ENCODE results near the gene RNPEP.

The RNPEP gene

GRCh38 chr1:201946224-201946908 is 36.1 kb upstream of the RNPEP start, which contains the start of gene LMOD1:
TSS of gene LMOD1 (minus strand) at chr1:201946548. CDS start at chr1:201946340, 208 bp downstream.
- POLR2A ChIA-PET = no interaction called here
- TF ChIP-seq CTCF (IDR thresholded peaks at IDR 0.05; ENCODE audit: control extremely low read depth, extremely low read depth, low read depth, missing control alignments) = no peak
- DNase-seq (ENCODE audit: extremely low spot score) = no peak
- CTCF ChIA-PET = interaction anchor here (1.8 to 3.3 kb wide), 4 partner anchors 27 to 189 kb away, joined by 5 to 14 read pairs (median 6); no protein-coding TSS in a partner anchor

- ChIA-PET POLR2A (no interaction called here), CTCF (no interaction called here)
- no peak for TF ChIP-seq CTCF (IDR thresholded peaks at IDR 0.05; ENCODE audit: control extremely low read depth, extremely low read depth, low read depth, missing control alignments)
- DNase-seq (ENCODE audit: extremely low spot score) = no peak
Measured at GRCh38 chr1:201947697-201948008, 34.8 kb upstream of the RNPEP start.

GRCh38 chr1:201949491-201949890 is 33.0 kb upstream of the RNPEP start:
- CTCF ChIA-PET = interaction anchor here (0.8 to 3.6 kb wide), 4 partner anchors 11 to 54 kb away, joined by 3 to 17 read pairs (median 4); no protein-coding TSS in a partner anchor
- TF ChIP-seq CTCF (IDR thresholded peaks at IDR 0.05; ENCODE audit: control extremely low read depth, extremely low read depth, low read depth, missing control alignments) = no peak
- DNase-seq (ENCODE audit: extremely low spot score) = no peak
- POLR2A ChIA-PET = no interaction called here

GRCh38 chr1:201954263-201955008 is 28.0 kb upstream of the RNPEP start:
- TF ChIP-seq CTCF (IDR thresholded peaks at IDR 0.05; ENCODE audit: control extremely low read depth, extremely low read depth, low read depth, missing control alignments) = no peak
- ChIA-PET CTCF (interaction anchor here (1.0 to 3.3 kb wide), 9 partner anchors 46 to 442 kb away, joined by 3 to 20 read pairs (median 3); partner anchors contain the start of gene IPO9), POLR2A (interaction anchor here (0.7 kb wide), 1 partner anchor 28 kb away, joined by 3 read pairs; the partner anchor contains the start of gene RNPEP)
- DNase-seq (ENCODE audit: extremely low spot score) = no peak

GRCh38 chr1:201955009-201955728 is 27.3 kb upstream of the RNPEP start, which contains the start of gene TIMM17A:
TSS of gene TIMM17A (plus strand) at chr1:201955503. CDS start at chr1:201955527, 24 bp downstream.
- CTCF ChIA-PET = interaction anchor here (1.0 to 3.3 kb wide), 4 partner anchors 45 to 245 kb away, joined by 3 to 20 read pairs (median 4); no protein-coding TSS in a partner anchor
- no peak for TF ChIP-seq CTCF (IDR thresholded peaks at IDR 0.05; ENCODE audit: control extremely low read depth, extremely low read depth, low read depth, missing control alignments)
- peak; percentile 97 for DNase-seq (ENCODE audit: extremely low spot score)
- POLR2A ChIA-PET = no interaction called here

GRCh38 chr1:201955729-201956143 is 26.7 kb upstream of the RNPEP start:
- CTCF ChIA-PET = interaction anchor here (1.1 to 3.3 kb wide), 2 partner anchors 44 to 60 kb away, joined by 6 to 20 read pairs; no protein-coding TSS in a partner anchor
- POLR2A ChIA-PET = no interaction called here
- no peak for TF ChIP-seq CTCF (IDR thresholded peaks at IDR 0.05; ENCODE audit: control extremely low read depth, extremely low read depth, low read depth, missing control alignments)
- no peak for DNase-seq (ENCODE audit: extremely low spot score)
